Stimulated activated CD4-positive, alpha-beta T cell treated with anti-CD3 and anti-CD28 coated beads, Interleukin-4, amount 100 ng/mL, for 24 hours (primary cell): ENCODE results near the gene EXD3.
"Not testable (repeated sequence)": the region's sequence is repeated elsewhere in the genome, so short reads cannot be mapped to it uniquely, and the experiment has no call there.

Source experiments
- DNase-seq: peaks from one replicate; pipeline ENCODE4 v3.0.0-alpha.2; 2020

EXD3 gene

GRCh38 chr9:137422604-137423513 lies at the start of gene EXD3, which contains the start of gene NOXA1:
TSS of gene EXD3 (minus strand) at chr9:137423162. CDS start at chr9:137395357, 27,805 bp downstream.
TSS of gene NOXA1 (plus strand) at chr9:137423393. CDS start at chr9:137423530, 137 bp downstream.
- peak; percentile 94 for DNase-seq

- no peak for DNase-seq
Measured at GRCh38 chr9:137470785-137471184, 47.8 kb upstream of the EXD3 start.

GRCh38 chr9:137467896-137468295 lies 44.9 kb upstream of the EXD3 start:
- DNase-seq = no peak

- no peak for DNase-seq
Measured at GRCh38 chr9:137467161-137467581, 44.2 kb upstream of the EXD3 start.

- not testable (repeated sequence) for DNase-seq
Measured at GRCh38 chr9:137466389-137467085, 43.6 kb upstream of the EXD3 start.

- DNase-seq = no peak
Measured at GRCh38 chr9:137465720-137466388, 42.9 kb upstream of the EXD3 start.

GRCh38 chr9:137465000-137465719 lies 42.2 kb upstream of the EXD3 start:
- DNase-seq = no peak

GRCh38 chr9:137464291-137464999 lies 41.5 kb upstream of the EXD3 start:
- DNase-seq = no peak

GRCh38 chr9:137463931-137464290 lies 40.9 kb upstream of the EXD3 start:
- no peak for DNase-seq

- no peak for DNase-seq
Measured at GRCh38 chr9:137462986-137463930, 40.3 kb upstream of the EXD3 start.

GRCh38 chr9:137462396-137462985 lies 39.5 kb upstream of the EXD3 start:
- no peak for DNase-seq

GRCh38 chr9:137461663-137462395 lies 38.9 kb upstream of the EXD3 start:
- peak; percentile 71 for DNase-seq

GRCh38 chr9:137461316-137461662 lies 38.3 kb upstream of the EXD3 start:
- no peak for DNase-seq

- no peak for DNase-seq
Measured at GRCh38 chr9:137460363-137461315, 37.7 kb upstream of the EXD3 start.

- no peak for DNase-seq
Measured at GRCh38 chr9:137459601-137460362, 36.8 kb upstream of the EXD3 start.

- peak; percentile 93 for DNase-seq
Measured at GRCh38 chr9:137459152-137459600, 36.2 kb upstream of the EXD3 start, which contains the start of gene NSMF. TSS of gene NSMF (minus strand) at chr9:137459334. CDS start at chr9:137459102, 232 bp downstream.
